Astrocyte of the hippocampus (primary cell): ENCODE results near the gene DIPK1C.
A peak's percentile ranks its signal among the peaks of the same experiment; 100 is the strongest.

Experiments used
- DNase-seq: peaks from one replicate; pipeline ENCODE4 v3.0.0; 2011; ENCODE audit warnings: low read depth, low spot score

DIPK1C gene

DNA sequence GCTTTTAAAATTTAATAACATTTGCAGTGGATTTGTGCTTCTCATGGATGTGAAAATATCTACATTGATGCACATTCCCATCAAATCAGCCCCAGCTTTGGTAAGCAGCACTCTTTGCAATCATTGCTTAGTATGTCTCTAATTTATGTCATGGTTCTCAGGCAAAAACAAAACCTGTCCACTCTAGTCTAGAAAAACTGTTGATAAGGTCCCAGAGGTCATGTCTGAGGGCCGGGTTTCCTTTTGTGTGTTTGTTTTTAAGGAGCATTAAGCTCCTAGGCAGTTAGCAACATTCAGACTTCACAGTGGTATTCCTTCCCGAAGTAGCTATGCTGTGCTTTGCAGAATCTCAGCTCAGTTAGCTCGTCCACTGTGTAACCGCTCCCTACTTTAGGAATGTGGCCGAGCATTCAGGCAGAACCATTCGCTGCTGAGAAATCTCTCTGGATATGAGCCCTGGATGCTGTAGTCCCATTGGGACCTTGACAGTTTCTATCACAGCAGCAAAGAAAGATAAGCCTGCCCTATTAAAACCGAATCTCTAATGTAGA is 4.0 kb downstream of the DIPK1C start:
- DNase-seq: peak; percentile 62

DNA sequence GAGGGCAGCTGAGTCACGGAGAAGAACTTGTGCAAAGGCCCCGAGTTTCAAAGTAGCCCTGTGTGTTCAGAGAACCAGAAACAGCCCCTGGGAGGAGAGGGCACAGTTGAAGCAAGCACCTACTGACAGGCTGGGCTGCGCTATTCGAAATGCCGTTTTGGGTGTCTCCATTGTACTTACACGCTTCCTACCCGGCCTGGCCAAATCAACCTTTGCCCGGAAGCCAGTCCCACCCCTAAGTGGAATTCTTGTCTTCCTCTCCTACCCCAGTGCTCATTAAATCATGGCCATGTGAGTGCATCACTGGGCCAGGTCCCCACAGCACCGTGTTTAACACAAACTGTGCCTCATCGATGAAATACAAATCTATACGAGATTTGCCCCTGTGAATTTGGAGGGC is 6.0 kb downstream of the DIPK1C start:
- DNase-seq: no peak

DNA sequence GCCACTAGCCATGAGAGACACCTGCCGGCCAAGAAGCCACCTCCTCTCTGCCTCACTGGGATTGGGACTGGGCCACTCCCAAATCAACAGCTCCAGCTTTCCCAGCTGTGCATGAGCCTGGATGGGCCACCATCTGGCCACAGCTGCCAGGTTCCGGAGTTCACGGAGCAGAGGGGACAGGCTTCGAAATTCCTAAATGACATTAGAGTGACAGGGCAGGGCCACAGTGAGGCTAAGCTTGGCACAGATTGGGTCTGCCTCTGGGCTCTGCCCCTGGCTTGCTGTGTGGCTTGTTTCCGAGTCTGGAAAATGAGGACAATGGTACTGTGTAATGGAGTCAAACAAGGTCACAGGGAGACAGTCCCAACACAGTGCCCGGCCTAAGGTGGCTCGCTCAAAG is 6.5 kb downstream of the DIPK1C start:
- no peak for DNase-seq

GRCh38 chr18:74447404-74448152 is 9.5 kb downstream of the DIPK1C start:
- DNase-seq: no peak

GRCh38 chr18:74446631-74447403 is 10.3 kb downstream of the DIPK1C start:
- no peak for DNase-seq

DNA sequence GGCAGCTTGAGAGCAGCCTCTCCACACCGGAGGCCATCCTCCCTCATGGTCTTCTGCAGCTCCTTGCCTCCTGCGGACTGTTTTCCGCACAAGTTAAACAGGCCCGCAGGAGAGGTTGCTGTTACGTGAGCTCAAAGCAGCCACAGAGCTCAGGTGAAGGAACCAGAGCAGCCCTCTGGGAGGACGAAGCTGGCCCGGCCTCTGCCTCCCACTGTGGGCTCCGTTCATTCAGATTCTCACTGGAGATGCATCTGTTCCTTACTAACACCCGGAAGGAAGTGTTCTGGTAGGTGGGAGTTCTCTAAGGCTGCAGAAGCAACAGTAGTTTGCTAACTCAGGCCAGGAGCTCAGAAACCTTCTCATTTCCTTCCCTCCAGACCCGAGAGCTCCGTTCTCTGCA is 10.9 kb downstream of the DIPK1C start:
- no peak for DNase-seq

DNA sequence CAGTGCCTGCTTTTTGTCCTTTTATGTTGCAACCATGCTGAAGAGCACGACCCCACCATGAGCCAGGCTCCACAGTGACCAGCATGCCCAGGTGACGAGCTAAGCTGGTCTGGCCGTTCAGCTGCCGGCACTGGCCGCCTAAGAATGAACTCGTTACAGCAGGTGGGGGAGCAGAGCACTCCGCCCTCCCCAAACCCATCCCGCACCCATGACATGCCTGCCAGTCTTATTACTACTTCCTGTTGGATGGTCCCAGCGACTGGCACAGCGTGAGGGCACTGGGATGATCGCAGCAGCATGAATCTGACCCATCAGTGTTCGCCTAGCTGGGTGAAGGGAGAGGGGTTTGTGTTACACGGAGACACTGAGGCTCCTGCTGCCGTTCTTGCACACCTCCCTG is 11.5 kb downstream of the DIPK1C start:
- no peak for DNase-seq

DNA sequence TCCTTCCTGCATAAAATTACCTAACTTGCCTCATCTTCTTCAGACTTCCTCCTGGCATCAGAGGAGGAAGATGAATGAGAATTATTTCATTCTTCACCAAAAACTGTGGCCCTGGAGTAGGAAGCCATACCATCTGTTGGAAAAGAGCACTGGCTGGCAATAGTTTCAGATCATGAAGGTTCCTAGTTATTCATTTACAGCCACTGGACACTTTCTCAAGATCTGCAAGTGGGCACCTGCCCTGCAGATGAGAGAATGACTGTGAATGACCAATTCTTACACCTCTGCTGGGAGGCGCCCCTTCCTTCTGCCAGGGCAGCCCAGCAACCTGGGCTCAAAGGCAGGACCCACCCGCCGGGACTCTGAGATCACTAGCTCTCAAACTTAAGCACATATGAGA is 13.0 kb downstream of the DIPK1C start:
- DNase-seq: no peak

- DNase-seq: no peak
These were observed 16.2 kb downstream of the DIPK1C start for GRCh38 chr18:74440808-74441427.

DNA sequence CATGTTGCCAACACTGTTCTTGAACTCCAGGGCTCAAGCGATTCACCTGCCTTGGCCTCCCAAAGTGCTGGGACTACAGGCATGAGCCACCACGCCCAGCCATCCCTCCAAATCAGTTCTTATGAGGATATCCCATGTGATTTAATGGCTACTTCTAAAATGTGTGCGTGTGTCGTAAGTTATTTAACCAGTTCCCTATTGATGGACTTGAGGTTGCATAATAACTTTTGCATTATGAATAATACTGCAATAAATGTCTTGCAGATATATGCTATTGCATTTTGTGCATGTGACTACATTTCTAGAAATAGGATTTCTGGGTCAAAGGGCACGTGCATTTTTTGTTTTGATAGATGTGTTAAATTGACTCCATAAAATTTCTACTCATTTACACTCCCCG is 19.0 kb downstream of the DIPK1C start:
- no peak for DNase-seq

DNA sequence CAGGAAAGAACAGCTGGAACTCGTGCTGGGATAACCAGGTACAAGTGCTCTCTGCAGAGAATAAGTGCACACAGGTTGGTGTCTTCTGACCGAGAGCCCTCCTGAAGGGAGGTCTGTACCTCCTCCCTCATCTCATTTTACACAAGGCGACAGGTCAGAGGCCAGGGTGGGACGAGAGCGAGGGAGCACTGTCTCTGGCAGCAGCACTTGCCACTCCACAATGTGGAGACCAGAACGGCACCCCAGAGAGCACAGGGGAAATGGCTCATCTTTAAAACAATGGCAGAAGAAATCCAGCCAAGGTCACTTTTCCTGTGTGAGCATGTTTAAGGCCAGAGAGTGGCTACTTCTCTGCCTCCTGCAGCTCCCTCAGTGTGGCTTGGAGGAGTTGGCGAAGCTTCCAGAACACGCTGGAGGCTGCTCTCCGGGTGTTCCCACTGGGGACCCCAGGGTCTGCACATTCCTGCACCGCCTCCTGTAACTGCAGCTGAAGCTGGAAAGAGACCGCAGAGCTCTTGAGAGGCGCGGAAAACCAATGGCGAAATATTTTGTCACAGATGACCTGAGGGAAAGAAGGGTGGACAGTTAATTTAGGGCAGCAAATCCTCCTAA is 20.8 kb downstream of the DIPK1C start:
- no peak for DNase-seq

- no peak for DNase-seq
These were observed 21.4 kb downstream of the DIPK1C start for GRCh38 chr18:74435740-74436139.

GRCh38 chr18:74434466-74434865 is 22.6 kb downstream of the DIPK1C start:
- no peak for DNase-seq

DNA sequence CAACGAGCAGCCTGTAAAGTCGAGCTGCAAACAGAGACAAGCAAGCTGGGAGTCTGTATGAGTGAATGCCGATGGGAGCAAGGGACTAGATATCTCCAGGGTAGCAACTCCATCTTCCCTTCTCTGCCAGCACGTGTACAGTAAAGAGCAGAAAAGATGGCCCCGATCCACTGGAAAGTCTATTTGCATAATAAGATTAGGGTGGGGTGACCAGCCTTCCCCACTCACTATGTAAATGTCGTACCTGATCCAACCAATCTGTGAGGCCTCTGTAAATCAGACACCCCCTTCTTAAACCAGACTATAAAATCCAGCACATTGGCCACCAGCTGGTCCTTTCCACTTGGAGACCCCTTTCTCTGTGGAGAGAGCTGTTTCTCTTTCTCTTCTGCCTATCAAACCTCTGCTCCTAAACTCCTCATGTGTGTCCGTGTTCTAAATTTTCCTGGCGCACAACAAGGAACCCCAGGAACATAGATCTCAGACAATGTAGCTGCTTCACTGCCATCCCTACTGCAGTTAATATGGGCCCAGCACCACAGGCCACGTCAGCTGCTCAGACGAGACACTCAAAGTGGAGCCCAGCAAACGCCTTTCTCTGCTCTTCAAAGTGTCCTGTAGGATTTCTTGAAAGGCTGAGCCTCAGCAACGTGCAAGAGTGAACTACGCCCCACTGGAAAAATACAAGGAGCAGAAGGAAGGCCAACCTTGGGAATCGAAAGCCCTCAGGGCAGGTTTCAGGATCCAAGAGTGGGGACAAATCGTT is 26.1 kb downstream of the DIPK1C start:
- no peak for DNase-seq

DNA sequence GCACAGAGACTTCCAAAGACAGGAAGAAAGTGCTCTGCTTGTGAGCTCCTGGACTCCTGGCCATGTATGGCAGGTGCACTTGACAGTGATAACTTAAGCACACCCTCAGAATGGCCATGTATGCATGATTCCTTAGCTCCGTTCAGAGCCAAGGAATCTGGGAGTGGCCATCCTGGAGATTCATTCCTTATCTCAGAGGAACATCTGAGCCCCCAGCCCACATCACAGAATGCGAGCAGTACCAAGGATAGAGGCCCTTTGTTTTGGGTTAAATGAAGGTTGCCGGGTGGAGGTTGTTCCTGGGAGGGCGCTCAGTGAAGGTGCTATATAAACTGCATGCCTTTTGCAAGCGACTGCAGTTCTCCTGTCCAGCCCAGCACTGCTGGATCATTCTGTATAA is 26.9 kb downstream of the DIPK1C start:
- DNase-seq: no peak

DNA sequence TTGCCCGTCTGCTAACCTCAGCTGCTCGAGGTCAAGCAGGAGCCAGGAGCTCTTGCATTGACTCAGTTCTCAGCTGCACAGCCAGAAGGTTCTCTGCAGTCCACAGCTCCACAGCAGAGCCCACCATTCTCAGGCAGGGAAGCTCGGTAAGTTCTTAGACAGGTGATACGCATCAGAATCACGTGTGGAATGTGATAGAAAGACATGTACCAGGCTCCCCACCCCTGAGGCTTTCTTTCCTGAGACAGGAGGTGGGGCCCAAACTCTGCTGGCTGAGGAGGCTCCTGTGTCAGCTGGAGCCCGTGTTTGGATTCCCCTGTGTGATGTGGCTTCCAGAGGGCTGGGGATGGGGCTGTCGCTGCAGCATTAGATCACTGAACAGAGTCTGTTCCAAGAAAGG is 28.0 kb downstream of the DIPK1C start:
- DNase-seq: no peak

GRCh38 chr18:74427442-74428112 is 29.5 kb downstream of the DIPK1C start:
- DNase-seq: no peak

DNA sequence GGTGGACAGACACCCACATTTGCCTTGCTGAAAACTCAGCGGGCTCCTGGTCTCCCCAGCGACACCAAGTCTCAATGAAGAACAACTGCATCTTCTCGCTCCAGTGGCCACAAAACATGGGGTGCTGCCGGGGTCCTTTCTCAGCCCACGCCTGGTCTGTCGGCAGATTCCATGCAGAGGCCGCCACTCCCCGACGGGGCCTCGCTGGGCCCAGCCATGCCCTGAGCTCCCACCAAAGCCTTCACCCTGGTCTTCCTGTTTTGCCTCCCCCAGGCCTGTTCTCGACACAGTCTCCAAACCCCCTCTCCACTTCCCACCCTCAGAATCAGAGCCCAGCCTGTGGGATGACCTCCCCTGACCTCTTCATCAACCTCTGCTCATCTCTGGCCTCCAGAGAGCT is 31.2 kb downstream of the DIPK1C start:
- DNase-seq: no peak

DNA sequence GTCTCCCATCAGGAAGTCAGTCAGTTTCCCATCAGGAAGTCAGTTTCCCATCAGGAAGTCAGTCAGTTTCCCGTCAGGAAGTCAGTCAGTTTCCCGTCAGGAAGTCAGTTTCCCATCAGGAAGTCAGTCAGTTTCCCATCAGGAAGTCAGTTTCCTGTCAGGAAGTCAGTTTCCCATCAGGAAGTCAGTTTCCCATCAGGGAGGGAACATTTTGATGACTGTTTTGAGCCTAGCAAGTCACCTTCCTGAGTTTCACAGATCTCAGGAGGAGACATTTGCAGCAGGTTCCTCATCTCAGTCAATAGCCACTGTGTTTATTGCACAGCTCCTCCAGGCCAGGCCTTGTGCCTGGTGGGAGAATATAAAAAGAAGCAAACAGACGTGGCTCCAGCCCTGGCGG is 31.9 kb downstream of the DIPK1C start:
- no peak for DNase-seq

DNA sequence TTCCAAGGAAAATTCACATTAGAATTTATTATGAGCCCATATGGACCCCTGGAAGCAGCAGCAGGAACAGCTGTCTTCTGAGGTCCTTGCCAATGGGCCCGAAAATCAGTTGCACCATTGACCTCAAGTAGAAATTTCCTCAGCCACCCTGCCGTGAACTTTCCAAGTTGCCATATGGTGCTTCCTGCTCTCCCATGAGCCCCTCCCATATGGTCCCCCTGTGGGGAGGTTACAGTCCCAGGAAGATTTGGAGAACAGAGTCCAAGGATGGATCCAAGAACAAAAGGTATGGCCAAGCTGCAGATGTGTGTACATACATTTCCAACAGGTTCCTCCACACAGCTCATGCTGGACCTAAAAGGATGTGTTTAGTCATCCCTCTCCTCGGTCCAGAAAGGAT is 34.6 kb downstream of the DIPK1C start:
- no peak for DNase-seq

GRCh38 chr18:74420926-74421325 is 36.2 kb downstream of the DIPK1C start:
- DNase-seq: no peak
